HG03342 (cell line): ENCODE data around the gene FAM168A.

Experiments used
- ATAC-seq: cut with Tn5 transposase; IDR thresholded peaks from one replicate; pipeline ENCODE4 v1.9.1; 2021; ENCODE audit warnings: mild to moderate bottlenecking, moderate library complexity; ENCODE audit not compliant: unreplicated experiment

Gene FAM168A

GRCh38 chr11:73355109-73355508, 242.8 kb downstream of the FAM168A start:
- no peak for ATAC-seq

- ATAC-seq, result no peak
Measured at GRCh38 chr11:73353422-73353821, 244.5 kb downstream of the FAM168A start.

DNA sequence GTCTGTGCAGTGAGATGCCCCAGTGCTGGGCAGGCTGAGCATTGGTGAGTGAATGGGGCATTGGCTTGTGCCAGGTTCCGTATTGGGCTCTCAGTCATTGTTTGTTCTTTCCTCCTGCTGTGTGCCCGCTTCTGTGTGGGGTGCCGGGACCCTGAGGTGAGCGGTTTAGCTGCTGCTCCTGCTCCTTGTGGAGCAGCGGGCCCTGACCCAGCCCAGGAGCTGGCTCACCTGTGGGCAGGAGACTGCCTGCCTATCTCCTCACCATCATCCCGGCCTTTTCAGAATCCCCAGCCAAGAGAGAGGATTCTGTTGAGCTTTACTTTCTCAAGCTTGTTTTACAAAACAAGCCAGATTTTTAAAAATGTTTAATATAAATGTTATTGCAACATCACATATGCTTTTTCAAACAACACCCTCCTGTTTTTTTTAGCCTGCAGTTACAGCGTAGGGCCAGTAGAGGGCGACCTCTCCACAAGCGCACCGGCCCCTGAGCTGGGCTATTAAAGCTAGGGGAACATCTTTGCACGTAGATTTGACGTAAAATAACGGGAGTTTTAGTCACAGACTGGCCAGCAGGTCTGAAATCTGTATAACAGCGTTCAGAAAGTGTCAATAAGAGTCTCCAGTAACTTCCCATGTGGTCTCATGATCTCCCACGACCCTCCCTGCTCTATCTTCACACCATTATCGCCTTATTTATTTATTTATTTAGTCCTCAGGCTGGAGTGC, 246.8 kb downstream of the FAM168A start:
- ATAC-seq, result no peak
